Adipocyte (in vitro differentiated cells): ENCODE data around the gene FOXN1.

Experiments used
- DNase-seq: peaks from one replicate; pipeline ENCODE4 v3.0.0-alpha.2; 2015; ENCODE audit warnings: low read depth
- H3K27me3 ChIP-seq: replicated peaks from 2 replicates; pipeline ENCODE4 v1.7.0; 2013; ENCODE audit warnings: mild to moderate bottlenecking, low read length, moderate library complexity; ENCODE audit not compliant: control insufficient read depth, insufficient read depth
- H3K36me3 ChIP-seq: 2 replicates; pipeline ENCODE4 v1.7.0; 2013; ENCODE audit warnings: low read length, mild to moderate bottlenecking, moderate library complexity; ENCODE audit not compliant: control insufficient read depth, insufficient read depth, severe bottlenecking
- H3K4me1 ChIP-seq: 2 replicates; pipeline ENCODE4 v1.7.0; 2013; ENCODE audit warnings: mild to moderate bottlenecking, low read length, moderate library complexity; ENCODE audit not compliant: control insufficient read depth, insufficient read depth
- H3K4me3 ChIP-seq: 2 replicates; pipeline ENCODE4 v1.7.0; 2013; ENCODE audit warnings: mild to moderate bottlenecking, low read length, moderate library complexity
- H3K9ac ChIP-seq: 2 replicates; pipeline ENCODE4 v1.7.0; 2013; ENCODE audit warnings: mild to moderate bottlenecking, low read length, moderate library complexity
- H3K9me3 ChIP-seq: 2 replicates; pipeline ENCODE4 v1.7.0; 2013; ENCODE audit warnings: mild to moderate bottlenecking, low read length, moderate library complexity; ENCODE audit not compliant: control insufficient read depth

The FOXN1 gene

GRCh38 chr17:28480799-28481571 lies 25.2 kb upstream of the FOXN1 start:
- Histone ChIP-seq H3K9ac (no peak overlapping the region), H3K4me3 (no peak overlapping the region), H3K9me3 (no peaks in the 10 kb centered on the region), H3K36me3 (no peaks in the 10 kb centered on the region), H3K4me1 (peaks cover 14% of the 10 kb centered on the region), H3K27me3 (peaks cover 13% of the 10 kb centered on the region)
- no peak for DNase-seq

- peaks cover 14% of the 10 kb centered on the region for H3K4me1 ChIP-seq
- H3K4me3 ChIP-seq = no peak overlapping the region
- no peaks in the 10 kb centered on the region for H3K9me3 ChIP-seq
- no peak for DNase-seq
- H3K9ac ChIP-seq = no peak overlapping the region
- peaks cover 11% of the 10 kb centered on the region for H3K27me3 ChIP-seq
- H3K36me3 ChIP-seq = no peaks in the 10 kb centered on the region
Observed at GRCh38 chr17:28482551-28483199, 23.5 kb upstream of the FOXN1 start.

GRCh38 chr17:28484296-28484695 lies 21.9 kb upstream of the FOXN1 start:
- Histone ChIP-seq H3K4me3 (no peak overlapping the region), H3K9me3 (no peaks in the 10 kb centered on the region), H3K27me3 (peaks cover 22% of the 10 kb centered on the region), H3K9ac (no peak overlapping the region), H3K4me1 (peaks cover 7% of the 10 kb centered on the region), H3K36me3 (no peaks in the 10 kb centered on the region)
- DNase-seq = no peak

- H3K36me3 ChIP-seq = no peaks in the 10 kb centered on the region
- no peaks in the 10 kb centered on the region for H3K9me3 ChIP-seq
- H3K4me1 ChIP-seq = peaks cover 3% of the 10 kb centered on the region
- no peak overlapping the region for H3K9ac ChIP-seq
- DNase-seq = no peak
- peaks cover 22% of the 10 kb centered on the region for H3K27me3 ChIP-seq
- no peak overlapping the region for H3K4me3 ChIP-seq
Observed at GRCh38 chr17:28485049-28485448, 21.1 kb upstream of the FOXN1 start.

- Histone ChIP-seq H3K4me3 (no peak overlapping the region), H3K27me3 (peaks cover 30% of the 10 kb centered on the region), H3K9ac (no peak overlapping the region), H3K4me1 (peaks cover 3% of the 10 kb centered on the region), H3K36me3 (no peaks in the 10 kb centered on the region), H3K9me3 (no peaks in the 10 kb centered on the region)
- no peak for DNase-seq
Observed at GRCh38 chr17:28487881-28488532, 18.1 kb upstream of the FOXN1 start.

GRCh38 chr17:28488533-28489276 lies 17.4 kb upstream of the FOXN1 start:
- DNase-seq = no peak
- Histone ChIP-seq H3K27me3 (peaks cover 28% of the 10 kb centered on the region), H3K9me3 (no peaks in the 10 kb centered on the region), H3K4me1 (peaks cover 3% of the 10 kb centered on the region), H3K9ac (no peak overlapping the region), H3K36me3 (no peaks in the 10 kb centered on the region), H3K4me3 (no peak overlapping the region)

GRCh38 chr17:28491286-28491685 lies 14.9 kb upstream of the FOXN1 start:
- H3K9ac ChIP-seq = no peak overlapping the region
- H3K9me3 ChIP-seq = no peaks in the 10 kb centered on the region
- H3K27me3 ChIP-seq = peaks cover 34% of the 10 kb centered on the region
- H3K4me1 ChIP-seq = no peaks in the 10 kb centered on the region
- H3K36me3 ChIP-seq = no peaks in the 10 kb centered on the region
- DNase-seq = no peak
- no peak overlapping the region for H3K4me3 ChIP-seq

- Histone ChIP-seq H3K9ac (no peak overlapping the region), H3K9me3 (no peaks in the 10 kb centered on the region), H3K36me3 (no peaks in the 10 kb centered on the region), H3K27me3 (peaks cover 37% of the 10 kb centered on the region), H3K4me1 (no peaks in the 10 kb centered on the region), H3K4me3 (no peak overlapping the region)
- no peak for DNase-seq
Observed at GRCh38 chr17:28491860-28492259, 14.3 kb upstream of the FOXN1 start.

- H3K4me3 ChIP-seq = no peak overlapping the region
Observed at GRCh38 chr17:28492352-28493310, 13.5 kb upstream of the FOXN1 start.

GRCh38 chr17:28493460-28493859 lies 12.7 kb upstream of the FOXN1 start:
- H3K9ac ChIP-seq = no peak overlapping the region
- H3K36me3 ChIP-seq = no peaks in the 10 kb centered on the region
- no peak for DNase-seq
- peaks cover 33% of the 10 kb centered on the region for H3K27me3 ChIP-seq
- H3K4me3 ChIP-seq = no peak overlapping the region
- no peaks in the 10 kb centered on the region for H3K4me1 ChIP-seq
- no peaks in the 10 kb centered on the region for H3K9me3 ChIP-seq

More at GRCh38 chr17:28492352-28493310, 13.5 kb upstream of the FOXN1 start:
- H3K27me3 ChIP-seq = peaks cover 40% of the 10 kb centered on the region
- no peak overlapping the region for H3K9ac ChIP-seq
- no peaks in the 10 kb centered on the region for H3K36me3 ChIP-seq
- no peaks in the 10 kb centered on the region for H3K9me3 ChIP-seq
- DNase-seq = no peak
- no peaks in the 10 kb centered on the region for H3K4me1 ChIP-seq
